GM18517 (cell line): ENCODE data around the gene DLEC1.
"Not testable (repeated sequence)": the region's sequence is repeated elsewhere in the genome, so short reads cannot be mapped to it uniquely, and the experiment has no call there.

Experiments used
- ATAC-seq: cut with Tn5 transposase; IDR thresholded peaks from one replicate; pipeline ENCODE4 v1.9.1; 2021; ENCODE audit warnings: mild to moderate bottlenecking, moderate library complexity; ENCODE audit not compliant: unreplicated experiment

Gene DLEC1

GRCh38 chr3:38119821-38120692 is 81.0 kb downstream of the DLEC1 start:
- no peak for ATAC-seq

GRCh38 chr3:38120693-38121450 is 81.9 kb downstream of the DLEC1 start:
- no peak for ATAC-seq

DNA sequence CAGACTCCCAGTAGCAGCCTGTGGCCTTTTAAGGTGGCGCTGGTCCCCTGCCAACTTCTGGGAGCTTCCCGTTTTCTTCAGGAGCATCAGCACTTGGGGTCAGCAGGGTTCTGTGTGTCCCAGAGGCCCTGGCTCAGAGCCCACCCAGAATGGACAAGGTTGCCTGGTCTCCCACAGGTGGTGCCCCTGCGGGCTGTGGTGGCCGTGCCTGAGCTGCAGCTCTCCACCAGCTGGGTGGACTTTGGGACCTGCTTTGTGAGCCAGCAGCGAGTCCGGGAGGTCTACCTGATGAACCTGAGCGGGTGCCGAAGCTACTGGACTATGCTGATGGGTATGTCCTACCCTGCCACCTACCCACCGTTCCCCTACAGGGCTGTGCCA is 82.4 kb downstream of the DLEC1 start:
- ATAC-seq = no peak

DNA sequence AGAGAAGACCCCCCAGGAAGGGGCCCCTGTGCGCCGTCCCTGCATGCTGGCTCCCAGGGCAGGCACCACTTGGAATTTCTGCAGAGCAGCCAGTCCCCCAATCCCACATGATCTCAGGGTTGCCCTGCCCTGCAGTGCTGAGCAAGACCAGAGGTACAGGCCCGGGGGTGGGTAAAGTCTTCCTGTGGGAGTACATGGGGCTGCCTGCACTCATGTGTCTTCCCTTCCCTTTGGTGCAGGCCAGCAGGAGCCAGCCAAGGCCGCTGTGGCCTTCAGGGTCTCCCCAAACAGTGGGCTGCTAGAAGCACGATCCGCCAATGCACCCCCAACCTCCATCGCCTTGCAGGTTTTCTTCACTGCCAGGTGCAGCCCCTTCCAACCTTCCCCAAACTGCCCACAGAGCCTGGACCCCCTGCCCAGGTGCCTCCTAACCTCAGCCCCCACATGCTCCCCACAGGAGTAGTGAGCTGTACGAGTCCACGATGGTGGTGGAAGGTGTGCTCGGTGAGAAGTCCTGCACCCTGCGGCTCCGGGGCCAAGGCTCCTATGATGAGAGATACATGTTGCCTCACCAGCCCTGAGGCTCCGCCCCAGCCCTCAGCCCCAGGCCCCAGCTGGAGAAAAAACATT is 82.9 kb downstream of the DLEC1 start:
- no peak for ATAC-seq

DNA sequence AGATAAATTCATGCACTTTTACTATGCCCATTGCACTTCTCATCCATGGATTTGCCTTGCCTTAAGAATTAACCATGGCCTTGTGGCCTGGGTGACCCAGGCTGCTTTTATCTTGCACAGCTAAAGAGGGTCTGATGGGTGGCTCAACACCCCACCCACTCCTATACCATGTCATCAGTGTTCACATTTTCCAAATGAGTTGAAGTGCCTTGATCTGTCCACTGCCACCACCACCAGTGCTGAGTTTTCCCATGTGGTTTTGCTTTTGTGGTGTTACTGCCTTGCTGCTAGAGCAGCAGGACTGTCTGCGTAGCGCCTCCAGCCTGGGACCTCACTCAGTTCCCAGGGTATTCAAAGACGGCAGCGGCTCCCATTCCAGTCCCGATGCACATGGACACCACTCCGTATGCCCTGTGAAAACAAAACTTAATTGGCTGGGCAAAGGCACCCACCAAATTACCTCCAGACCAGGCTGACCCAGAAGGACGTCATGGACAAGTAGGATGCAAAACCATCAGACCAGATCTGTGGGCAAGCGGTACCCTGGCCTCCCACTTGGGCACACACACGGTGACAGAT is 83.8 kb downstream of the DLEC1 start:
- ATAC-seq = no peak

DNA sequence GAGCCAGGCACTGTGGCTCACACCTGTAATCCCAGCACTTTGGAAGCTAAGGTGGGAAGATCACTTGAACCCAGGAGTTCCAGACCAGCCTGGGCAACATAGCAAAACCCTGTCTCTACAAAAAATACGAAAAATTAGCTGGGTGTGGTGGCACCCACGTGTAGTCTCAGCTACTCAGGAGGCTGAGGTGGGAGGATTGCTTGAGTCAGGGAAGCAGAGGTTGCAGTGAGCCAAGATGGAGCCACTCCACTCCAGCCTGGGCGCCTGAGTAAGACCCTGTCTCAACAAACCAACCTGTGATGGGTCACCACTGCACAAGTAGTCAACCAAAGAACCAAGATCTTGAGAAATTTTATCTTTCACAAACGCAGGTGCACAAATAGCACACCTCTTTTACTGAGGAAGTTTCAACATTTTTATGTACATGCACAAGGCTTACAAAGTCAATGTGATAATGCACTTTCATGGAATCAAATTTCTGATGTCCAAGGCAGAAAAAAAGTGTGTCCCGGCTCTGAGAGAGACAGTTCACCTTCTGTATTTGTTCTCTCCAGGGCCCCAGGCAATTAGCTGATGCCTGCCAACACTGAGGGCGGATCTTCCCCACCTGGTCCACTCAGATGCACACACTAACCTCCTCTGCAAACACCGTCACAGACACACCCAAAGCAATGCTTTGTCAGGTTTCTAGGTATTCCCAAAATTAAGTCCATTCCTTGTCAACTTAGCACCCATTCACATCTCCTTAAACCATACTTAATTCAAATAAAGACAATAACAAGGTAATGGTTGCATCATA is 85.5 kb downstream of the DLEC1 start:
- ATAC-seq = no peak

DNA sequence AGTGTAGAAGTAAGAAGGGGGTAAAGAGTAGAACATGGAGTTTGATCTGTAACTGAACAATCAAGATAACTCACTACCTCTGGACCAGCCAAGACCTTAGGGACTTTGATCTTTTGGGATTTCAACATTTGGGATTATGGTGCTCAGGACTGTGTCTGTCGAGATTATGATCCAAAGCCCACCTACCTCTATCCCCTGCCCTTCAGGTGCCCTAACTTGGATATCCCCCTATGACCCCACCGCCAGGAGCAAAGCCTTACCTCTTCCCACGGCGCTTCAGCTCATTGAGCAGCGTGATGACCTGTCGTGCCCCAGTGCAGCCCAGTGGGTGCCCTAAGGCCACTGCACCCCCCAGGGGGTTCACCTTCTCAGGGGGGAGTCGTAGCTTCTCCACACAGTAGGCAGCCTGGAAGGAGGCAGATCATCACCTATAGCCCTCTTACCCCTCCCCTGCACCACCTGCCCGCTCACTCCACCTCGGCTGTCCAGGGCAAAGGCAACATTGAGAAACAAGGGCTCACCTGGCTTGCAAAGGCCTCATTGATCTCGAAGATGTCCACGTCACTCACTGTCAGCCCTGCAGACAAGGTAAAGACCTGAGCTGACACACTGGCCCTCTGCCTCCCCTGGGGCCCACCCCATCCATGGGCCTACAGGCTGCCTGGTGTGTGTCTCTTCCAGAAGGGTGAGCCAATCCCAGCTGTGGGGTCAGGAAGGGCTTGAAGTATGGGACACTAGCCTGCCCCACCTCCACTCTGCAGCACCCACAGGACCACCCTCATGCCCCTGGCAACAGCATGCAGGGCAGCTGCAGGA is 86.5 kb downstream of the DLEC1 start:
- no peak for ATAC-seq

DNA sequence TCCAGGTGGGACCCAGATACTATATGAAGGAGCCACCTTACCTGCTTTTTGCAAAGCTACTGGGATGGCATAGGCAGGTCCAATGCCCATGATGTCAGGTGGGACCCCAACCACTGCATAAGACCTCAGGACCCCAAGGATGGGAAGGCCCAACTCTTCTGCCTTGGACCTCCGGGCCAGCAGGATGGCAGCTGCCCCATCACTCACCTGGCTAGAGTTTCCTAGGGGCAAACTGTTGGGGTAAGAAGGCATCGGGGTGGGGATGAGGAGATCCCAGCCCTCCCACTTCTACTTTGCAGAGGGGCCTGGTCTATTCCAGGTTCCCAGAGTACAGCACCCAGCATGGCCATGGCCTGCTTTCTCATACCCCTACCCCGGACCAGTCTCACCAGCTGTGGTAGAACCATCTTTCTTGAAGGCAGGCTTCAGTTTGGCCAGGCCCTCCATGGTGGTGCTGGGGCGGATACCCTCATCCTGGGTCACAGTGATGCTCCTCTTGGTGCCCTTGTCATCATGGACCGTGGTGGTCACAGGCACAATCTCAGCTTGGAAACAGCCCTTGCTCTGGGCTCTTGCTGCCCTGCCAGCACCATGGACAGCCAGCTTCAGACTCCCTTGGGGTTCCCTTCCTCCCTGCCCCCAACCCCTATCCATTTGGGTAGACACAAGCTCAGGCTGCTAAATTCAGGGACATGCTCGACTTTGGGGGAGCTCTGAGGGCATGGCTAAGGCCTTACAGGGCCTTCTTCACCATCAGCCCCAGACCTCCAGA is 87.3 kb downstream of the DLEC1 start:
- no peak for ATAC-seq

DNA sequence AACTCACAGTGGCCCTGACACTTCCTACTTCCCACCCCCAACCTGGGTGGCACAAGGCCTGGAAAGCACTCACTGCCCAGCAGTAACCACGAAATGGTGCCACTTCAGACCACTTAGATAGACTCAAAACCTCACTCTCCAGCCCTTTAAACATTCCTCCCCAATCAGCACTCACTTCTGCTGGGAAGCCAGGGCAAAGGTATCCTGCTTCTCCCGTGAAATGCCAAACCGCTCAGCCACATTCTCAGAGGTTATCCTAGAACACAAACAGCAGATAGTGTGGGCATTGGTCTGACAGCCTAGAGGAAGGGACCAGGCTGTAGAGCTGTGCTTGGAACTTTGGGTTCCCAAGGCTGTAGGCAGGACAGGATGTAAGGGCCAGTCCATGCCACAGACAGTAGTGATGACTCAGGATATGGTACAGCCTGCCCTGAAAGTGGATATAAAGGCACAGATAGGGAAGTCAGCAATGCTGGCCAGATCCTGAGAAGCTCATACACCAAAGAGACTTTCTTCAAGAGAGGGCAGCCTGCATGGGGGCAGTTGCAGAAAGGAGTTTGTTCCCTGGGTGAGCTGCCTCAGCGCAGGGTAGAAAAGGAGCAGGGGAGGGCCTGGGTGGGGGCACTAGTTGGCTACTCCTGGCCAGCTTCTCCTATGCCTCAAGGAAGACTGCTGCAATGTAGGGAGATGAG is 88.7 kb downstream of the DLEC1 start:
- no peak for ATAC-seq

GRCh38 chr3:38128303-38128655 is 89.3 kb downstream of the DLEC1 start:
- no peak for ATAC-seq

GRCh38 chr3:38129058-38129457 is 90.0 kb downstream of the DLEC1 start:
- ATAC-seq = no peak

DNA sequence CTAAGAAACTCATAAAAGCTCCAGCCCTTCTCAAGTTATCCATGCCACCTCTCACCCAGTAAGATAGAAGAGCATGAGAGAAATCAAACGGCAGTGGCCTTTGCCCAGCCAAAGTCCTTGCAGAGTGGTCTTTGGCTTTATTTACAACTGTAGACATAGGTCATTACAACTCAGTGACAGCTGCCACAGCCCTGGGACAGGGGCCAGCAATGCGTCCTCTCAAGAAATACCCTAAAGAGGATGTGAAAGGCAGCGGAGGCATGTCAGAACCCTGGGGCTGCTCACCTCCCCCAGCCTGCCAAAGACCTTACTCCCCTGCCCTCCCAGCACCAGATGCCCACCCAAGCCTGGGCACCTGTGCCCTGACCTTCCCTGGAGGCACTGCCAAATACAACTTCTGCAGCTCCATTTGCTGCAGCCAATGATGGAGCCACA is 91.6 kb downstream of the DLEC1 start:
- no peak for ATAC-seq

DNA sequence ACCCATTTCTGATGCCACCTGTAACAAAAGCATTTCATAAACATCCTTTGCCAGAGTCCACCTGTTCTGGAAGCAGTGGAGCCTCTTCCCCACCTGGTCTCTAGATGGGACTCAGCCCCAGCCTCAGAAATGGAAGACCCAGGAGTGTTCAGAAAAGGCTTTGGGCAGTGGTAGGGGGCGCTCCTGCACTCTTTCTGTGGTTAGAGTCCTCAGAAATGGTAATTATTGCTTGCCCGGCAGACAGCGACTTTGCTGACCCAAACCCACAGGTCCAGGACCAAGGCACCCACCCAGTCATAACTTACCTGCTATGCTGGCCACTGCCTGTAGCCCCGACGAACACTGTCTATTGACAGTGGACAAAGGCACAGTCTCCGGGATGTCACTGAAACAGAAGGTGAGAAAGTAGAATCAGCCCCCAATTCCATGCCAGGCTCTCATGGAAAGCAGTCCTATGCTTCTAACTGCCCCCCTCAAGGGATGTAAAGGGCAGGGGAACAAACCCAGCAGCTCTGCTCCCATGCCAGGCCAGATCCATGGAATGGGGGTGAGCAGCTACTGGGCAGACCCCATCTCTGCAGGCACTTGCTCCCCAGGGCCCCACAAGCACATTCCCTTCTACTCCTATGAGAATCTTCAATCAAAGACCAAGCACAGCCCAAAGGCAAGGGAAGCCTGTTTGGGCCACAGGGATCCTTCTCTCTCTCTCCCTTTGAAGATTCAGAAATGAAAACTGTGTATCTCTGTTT is 92.8 kb downstream of the DLEC1 start:
- no peak for ATAC-seq

DNA sequence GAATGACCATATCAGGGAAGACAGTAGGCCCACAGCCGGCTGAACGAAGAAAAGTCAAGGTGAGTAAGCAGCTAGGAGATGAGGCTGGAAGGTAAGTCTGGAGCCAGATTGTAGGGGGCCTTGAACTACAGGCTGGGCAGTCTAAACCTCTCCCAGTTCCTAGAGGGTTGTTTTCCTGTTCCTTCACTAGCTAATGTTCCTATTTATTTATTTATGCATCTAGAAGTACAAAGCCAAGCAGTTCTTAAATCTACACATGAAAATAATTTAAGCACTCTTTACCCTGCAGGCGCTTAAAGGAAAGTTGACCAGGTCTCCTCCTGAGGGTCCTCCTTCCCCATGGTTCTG is 94.2 kb downstream of the DLEC1 start:
- ATAC-seq = no peak

GRCh38 chr3:38133557-38134405 is 94.8 kb downstream of the DLEC1 start:
- ATAC-seq = no peak

DNA sequence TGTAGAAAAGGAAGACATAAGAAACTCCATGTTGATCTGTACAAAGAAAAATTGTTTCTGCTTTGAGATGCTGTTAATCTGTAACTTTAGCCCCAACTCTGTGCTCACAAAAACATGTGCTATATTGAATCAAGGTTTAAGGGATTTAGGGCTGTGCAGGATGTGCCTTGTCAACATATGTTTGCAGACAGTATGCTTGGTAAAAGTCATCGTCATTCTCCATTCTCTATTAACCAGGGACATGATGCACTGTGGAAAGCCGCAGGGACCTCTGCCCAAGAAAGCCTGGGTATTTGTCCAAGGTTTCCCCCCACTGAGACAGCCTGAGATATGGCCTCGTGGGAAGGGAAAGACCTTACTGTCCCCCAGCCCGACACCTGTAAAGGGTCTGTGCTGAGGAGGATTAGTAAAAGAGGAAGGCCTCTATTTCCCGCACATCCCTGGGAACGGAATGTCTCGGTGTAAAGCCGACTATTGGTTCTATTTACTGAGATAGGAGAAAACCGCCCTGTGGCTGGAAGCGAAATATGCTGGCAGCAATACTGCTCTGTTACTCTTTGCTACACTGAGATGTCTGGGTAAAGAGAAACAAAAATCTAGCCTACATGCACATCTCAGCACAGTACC is 95.6 kb downstream of the DLEC1 start:
- ATAC-seq = not testable (repeated sequence)
